GM13976 (cell line): ENCODE results near the gene SLC38A8.

Experiments
- DNase-seq: peaks from one replicate; pipeline ENCODE4 v3.0.0; 2012; ENCODE audit warnings: low spot score
- CTCF ChIP-seq: IDR thresholded peaks from 2 replicates; pipeline ENCODE4 v1.5.1; 2012; ENCODE audit warnings: borderline replicate concordance, mild to moderate bottlenecking; ENCODE audit not compliant: insufficient read depth; ENCODE audit errors: extremely low read depth, missing control alignments, control extremely low read depth
- in situ Hi-C: fragments of 300-500 bp; cut with MboI; formaldehyde crosslinking; loops from one replicate; pipeline ENCODE4 v1.12.0; 2022; ENCODE audit warnings: low sequenced_read_pairs, mixed read lengths, inconsistent platforms; ENCODE audit not compliant: unreplicated experiment

The SLC38A8 gene

GRCh38 chr16:83978401-83978904 lies 64.1 kb downstream of the SLC38A8 start:
- no peak for TF ChIP-seq CTCF
- in situ Hi-C loops: loop anchor here (10.0 kb wide), 1 partner anchor 206 kb away; the partner anchor contains the start of gene TAF1C
- no peak for DNase-seq

- DNase-seq: no peak
- TF ChIP-seq CTCF: no peak
- in situ Hi-C loops: loop anchor here (10.0 kb wide), 1 partner anchor 208 kb away; the partner anchor contains the start of gene TAF1C
These were observed 65.4 kb downstream of the SLC38A8 start for GRCh38 chr16:83977056-83977815.

- DNase-seq: no peak
- in situ Hi-C loops: loop anchor here (10.0 kb wide), 1 partner anchor 209 kb away; the partner anchor contains the start of gene TAF1C
These were observed 66.9 kb downstream of the SLC38A8 start for GRCh38 chr16:83975590-83976260.

GRCh38 chr16:83974475-83974874 lies 68.1 kb downstream of the SLC38A8 start:
- no peak for TF ChIP-seq CTCF
- DNase-seq: no peak
- in situ Hi-C loops: loop anchor here (10.0 to 25.0 kb wide), 3 partner anchors 88 to 513 kb away; partner anchors contain the start of gene TAF1C

More at GRCh38 chr16:83975590-83976260, 66.9 kb downstream of the SLC38A8 start:
- no peak for TF ChIP-seq CTCF

- in situ Hi-C loops: loop anchor here (10.0 to 25.0 kb wide), 3 partner anchors 89 to 514 kb away; partner anchors contain the start of gene TAF1C
- TF ChIP-seq CTCF: no peak
- no peak for DNase-seq
These were observed 68.8 kb downstream of the SLC38A8 start for GRCh38 chr16:83973581-83974385.

GRCh38 chr16:83973077-83973476 lies 69.5 kb downstream of the SLC38A8 start:
- DNase-seq: no peak
- in situ Hi-C loops: loop anchor here (10.0 to 25.0 kb wide), 3 partner anchors 89 to 514 kb away; partner anchors contain the start of gene TAF1C
- TF ChIP-seq CTCF: no peak
